Measurements from ENCODE around the gene DCAF10. TPM values are rescaled to one million over a fixed set of nuclear protein-coding genes. Genes with fewer than 3 reads are reported as not detected.
"Not testable (repeated sequence)": the region's sequence is repeated elsewhere in the genome, so short reads cannot be mapped to it uniquely, and the experiment has no call there.

DCAF10 gene
- total RNA-seq, 2 experiments from 2014 or later: 10.5 to 12.9 TPM

- Mint-ChIP-seq H3K27me3 (no peaks in the 10 kb centered on the region), H3K4me3 (no peak overlapping the region), H3K36me3 (peaks cover 32% of the 10 kb centered on the region), H3K4me1 (peaks cover 12% of the 10 kb centered on the region), H3K27ac (no peak overlapping the region), H3K9me3 (no peaks in the 10 kb centered on the region)
- no peak for DNase-seq
These were observed 24.3 kb upstream of the DCAF10 start for GRCh38 chr9:37776328-37776727.

- Mint-ChIP-seq H3K4me1 (peaks cover 29% of the 10 kb centered on the region), H3K9me3 (no peaks in the 10 kb centered on the region), H3K36me3 (peaks cover 51% of the 10 kb centered on the region), H3K27ac (no peak overlapping the region), H3K27me3 (no peaks in the 10 kb centered on the region), H3K4me3 (no peak overlapping the region)
- no peak for DNase-seq
These were observed 22.1 kb upstream of the DCAF10 start for GRCh38 chr9:37778534-37778933.

GRCh38 chr9:37784291-37784615 is 16.3 kb upstream of the DCAF10 start:
- Mint-ChIP-seq H3K4me3 (peak overlapping the region; percentile 98), H3K36me3 (peaks cover 41% of the 10 kb centered on the region), H3K27ac (peak overlapping the region; percentile 97), H3K27me3 (peaks cover 9% of the 10 kb centered on the region), H3K9me3 (no peaks in the 10 kb centered on the region), H3K4me1 (peaks cover 28% of the 10 kb centered on the region)
- DNase-seq: no peak

GRCh38 chr9:37784616-37785483 is 15.7 kb upstream of the DCAF10 start, which contains the start of gene EXOSC3:
Gene EXOSC3 (minus strand): TSS chr9:37785064. CDS start chr9:37785044, 20 bp downstream.
- H3K4me3 Mint-ChIP-seq: peak within 1 kb of the TSS; percentile 98
- peak within 1 kb of the TSS; percentile 97 for H3K27ac Mint-ChIP-seq
- peak; percentile 87 for DNase-seq
- no peaks in the 10 kb centered on the region for H3K9me3 Mint-ChIP-seq
- peaks cover 28% of the 10 kb centered on the region for H3K4me1 Mint-ChIP-seq
- H3K27me3 Mint-ChIP-seq: peaks cover 9% of the 10 kb centered on the region
- peaks cover 41% of the 10 kb centered on the region for H3K36me3 Mint-ChIP-seq

- Mint-ChIP-seq H3K4me1 (peaks cover 18% of the 10 kb centered on the region), H3K9me3 (peaks cover 6% of the 10 kb centered on the region), H3K4me3 (no peak overlapping the region), H3K27me3 (peaks cover 9% of the 10 kb centered on the region), H3K36me3 (peaks cover 30% of the 10 kb centered on the region), H3K27ac (no peak overlapping the region)
- DNase-seq: peak; percentile 37
These were observed 13.5 kb upstream of the DCAF10 start for GRCh38 chr9:37787059-37787458.

GRCh38 chr9:37788332-37788731 is 12.3 kb upstream of the DCAF10 start:
- no peak for DNase-seq
- Mint-ChIP-seq H3K36me3 (peaks cover 19% of the 10 kb centered on the region), H3K27me3 (peaks cover 9% of the 10 kb centered on the region), H3K4me1 (peaks cover 7% of the 10 kb centered on the region), H3K27ac (no peak overlapping the region), H3K4me3 (no peak overlapping the region), H3K9me3 (peaks cover 6% of the 10 kb centered on the region)

GRCh38 chr9:37790096-37790495 is 10.5 kb upstream of the DCAF10 start:
- Mint-ChIP-seq H3K36me3 (peaks cover 6% of the 10 kb centered on the region), H3K27ac (no peak overlapping the region), H3K4me3 (no peak overlapping the region), H3K9me3 (peaks cover 6% of the 10 kb centered on the region), H3K27me3 (peaks cover 9% of the 10 kb centered on the region), H3K4me1 (peaks cover 4% of the 10 kb centered on the region)
- DNase-seq: no peak

GRCh38 chr9:37792122-37792521 is 8.5 kb upstream of the DCAF10 start:
- no peak for DNase-seq
- no peaks in the 10 kb centered on the region for H3K4me1 Mint-ChIP-seq
- no peak overlapping the region for H3K27ac Mint-ChIP-seq
- peaks cover 9% of the 10 kb centered on the region for H3K27me3 Mint-ChIP-seq
- H3K9me3 Mint-ChIP-seq: peaks cover 6% of the 10 kb centered on the region
- peaks cover 6% of the 10 kb centered on the region for H3K36me3 Mint-ChIP-seq
- no peak overlapping the region for H3K4me3 Mint-ChIP-seq

GRCh38 chr9:37796232-37796631 is 4.4 kb upstream of the DCAF10 start:
- peaks cover 10% of the 10 kb centered on the region for H3K4me1 Mint-ChIP-seq
- H3K27me3 Mint-ChIP-seq: no peaks in the 10 kb centered on the region
- H3K9me3 Mint-ChIP-seq: peaks cover 3% of the 10 kb centered on the region
- no peak overlapping the region for H3K4me3 Mint-ChIP-seq
- H3K36me3 Mint-ChIP-seq: peaks cover 3% of the 10 kb centered on the region
- no peak overlapping the region for H3K27ac Mint-ChIP-seq
- no peak for DNase-seq

- Mint-ChIP-seq H3K27ac (no peak overlapping the region), H3K4me3 (no peak overlapping the region), H3K4me1 (peaks cover 27% of the 10 kb centered on the region), H3K36me3 (no peaks in the 10 kb centered on the region), H3K9me3 (no peaks in the 10 kb centered on the region), H3K27me3 (no peaks in the 10 kb centered on the region)
- no peak for DNase-seq
These were observed 1.9 kb upstream of the DCAF10 start for GRCh38 chr9:37798677-37799076.

GRCh38 chr9:37801287-37801850 is 772 bp downstream of the DCAF10 start:
- H3K36me3 Mint-ChIP-seq: peaks cover 4% of the 10 kb centered on the region
- peak; percentile 54 for DNase-seq
- H3K4me1 Mint-ChIP-seq: peaks cover 30% of the 10 kb centered on the region
- no peaks in the 10 kb centered on the region for H3K9me3 Mint-ChIP-seq
- peak overlapping the region; percentile 77 for H3K27ac Mint-ChIP-seq
- H3K27me3 Mint-ChIP-seq: no peaks in the 10 kb centered on the region
- H3K4me3 Mint-ChIP-seq: peak overlapping the region; percentile 93

- peaks cover 4% of the 10 kb centered on the region for H3K36me3 Mint-ChIP-seq
- no peaks in the 10 kb centered on the region for H3K9me3 Mint-ChIP-seq
- H3K27ac Mint-ChIP-seq: peak overlapping the region; percentile 77
- no peak for DNase-seq
- H3K27me3 Mint-ChIP-seq: no peaks in the 10 kb centered on the region
- H3K4me1 Mint-ChIP-seq: peaks cover 34% of the 10 kb centered on the region
- H3K4me3 Mint-ChIP-seq: peak overlapping the region; percentile 93
These were observed 1.5 kb downstream of the DCAF10 start for GRCh38 chr9:37801959-37802711.

GRCh38 chr9:37806271-37806670 is 5.7 kb downstream of the DCAF10 start:
- Mint-ChIP-seq H3K27me3 (no peaks in the 10 kb centered on the region), H3K36me3 (peaks cover 9% of the 10 kb centered on the region), H3K9me3 (no peaks in the 10 kb centered on the region), H3K4me3 (no peak overlapping the region), H3K4me1 (peaks cover 28% of the 10 kb centered on the region), H3K27ac (no peak overlapping the region)
- DNase-seq: no peak

- Mint-ChIP-seq H3K36me3 (peaks cover 19% of the 10 kb centered on the region), H3K4me1 (peaks cover 19% of the 10 kb centered on the region)
- H3K27ac Mint-ChIP-seq, H3K9me3 Mint-ChIP-seq, DNase-seq, H3K4me3 Mint-ChIP-seq, H3K27me3 Mint-ChIP-seq: not testable (repeated sequence)
These were observed 9.1 kb downstream of the DCAF10 start for GRCh38 chr9:37809676-37810075.

- Mint-ChIP-seq H3K27ac (peak overlapping the region; percentile 63), H3K9me3 (no peaks in the 10 kb centered on the region), H3K4me1 (peaks cover 13% of the 10 kb centered on the region), H3K36me3 (peaks cover 15% of the 10 kb centered on the region), H3K4me3 (no peak overlapping the region), H3K27me3 (no peaks in the 10 kb centered on the region)
- no peak for DNase-seq
These were observed 11.4 kb downstream of the DCAF10 start for GRCh38 chr9:37811906-37812476.
